22Rv1 (cell line): ENCODE data around the gene ORC2.
A peak's percentile ranks its signal among the peaks of the same experiment; 100 is the strongest.

ENCODE experiments used
- H3K27ac ChIP-seq: fragments of 450-650 bp; 2 replicates; pipeline ENCODE4 v1.5.1; 2017
- CTCF ChIP-seq: fragments of 450-650 bp; IDR thresholded peaks from 2 replicates; pipeline ENCODE4 v1.5.1; 2017; ENCODE audit warnings: mild to moderate bottlenecking
- ZFX ChIP-seq: fragments of 450-650 bp; IDR thresholded peaks from 2 replicates; pipeline ENCODE4 v1.6.1; 2017; ENCODE audit warnings: antibody characterized with exemption, borderline replicate concordance

Gene ORC2

GRCh38 chr2:200962811-200963123 is 693 bp downstream of the ORC2 start:
- H3K27ac ChIP-seq = peak overlapping the region; percentile 82
- no peak for TF ChIP-seq CTCF
- TF ChIP-seq ZFX = no peak

GRCh38 chr2:200961674-200962073 is 1.8 kb downstream of the ORC2 start:
- H3K27ac ChIP-seq = no peak overlapping the region
- TF ChIP-seq CTCF = no peak
- TF ChIP-seq ZFX = no peak

- TF ChIP-seq CTCF (no peak), ZFX (no peak)
- H3K27ac ChIP-seq = no peak overlapping the region
Measured at GRCh38 chr2:200950378-200950777, 13.1 kb downstream of the ORC2 start.

- TF ChIP-seq CTCF (no peak), ZFX (no peak)
- H3K27ac ChIP-seq = no peak overlapping the region; the same call in 1 of the 2 replicates
Measured at GRCh38 chr2:200945395-200945729, 18.1 kb downstream of the ORC2 start.

- TF ChIP-seq CTCF = no peak
- TF ChIP-seq ZFX = no peak
- H3K27ac ChIP-seq = no peak overlapping the region; the same call in 1 of the 2 replicates
Measured at GRCh38 chr2:200944467-200945394, 18.7 kb downstream of the ORC2 start.

GRCh38 chr2:200943527-200944105 is 19.8 kb downstream of the ORC2 start:
- no peak for TF ChIP-seq CTCF
- no peak for TF ChIP-seq ZFX
- H3K27ac ChIP-seq = no peak overlapping the region

- no peak overlapping the region for H3K27ac ChIP-seq
- TF ChIP-seq CTCF (no peak), ZFX (no peak)
Measured at GRCh38 chr2:200939832-200940231, 23.6 kb downstream of the ORC2 start.
